ENCODE measurements around the gene GRIN3B.

Gene GRIN3B

DNA sequence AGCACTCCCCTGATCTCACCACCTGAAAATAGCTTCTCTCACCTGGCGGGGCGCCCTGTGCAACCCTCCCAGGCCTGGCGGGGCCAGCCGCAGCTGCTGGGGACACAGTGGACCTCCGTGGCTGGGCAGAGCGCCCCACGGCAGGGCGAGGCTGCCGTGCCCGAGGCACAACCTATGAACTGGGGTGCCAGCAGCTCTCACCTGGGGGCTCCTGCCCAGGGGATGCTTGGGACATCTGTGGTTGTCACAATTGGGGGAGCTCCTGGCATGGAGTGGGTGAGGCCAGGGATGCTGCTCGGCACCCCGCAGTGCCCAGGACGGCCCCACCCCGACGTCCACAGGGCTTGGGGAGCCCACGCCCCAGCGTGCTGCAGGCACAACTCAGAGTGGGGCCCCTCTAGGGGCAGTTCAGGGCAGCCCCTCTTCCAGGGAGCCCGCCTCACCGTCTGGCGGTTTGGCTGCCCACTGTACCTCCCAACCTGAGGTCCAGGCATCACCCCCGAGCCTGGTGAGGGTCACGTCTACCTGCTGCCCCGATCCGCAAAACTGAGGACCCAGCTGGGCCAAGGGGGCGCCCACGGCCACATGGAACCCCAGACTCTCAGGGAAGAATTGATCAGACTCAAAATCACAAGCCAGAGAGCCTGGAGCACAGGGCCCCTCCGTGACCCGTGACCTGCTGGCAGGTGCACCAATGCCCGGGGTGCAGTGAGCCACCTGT lies 15.0 kb downstream of the GRIN3B start:
- H3K79me2 ChIP-seq (ENCODE audit: control insufficient read depth, insufficient read depth, low read length, poor library complexity): peaks cover 41% of the 10 kb centered on the region
- no peak overlapping the region for H2AFZ ChIP-seq (ENCODE audit: insufficient read depth, low read length, poor library complexity)
- H3K9ac ChIP-seq (ENCODE audit: low read length): no peak overlapping the region
- H2BK5ac ChIP-seq (ENCODE audit: low read depth, low read length, poor library complexity): no peak overlapping the region
- H3K27ac ChIP-seq (ENCODE audit: low read depth, low read length): no peak overlapping the region
- H3K27me3 ChIP-seq (ENCODE audit: insufficient read depth, low read length): no peaks in the 10 kb centered on the region
- H3K4me3 ChIP-seq (ENCODE audit: low read depth, low read length): no peak overlapping the region
- H3K79me1 ChIP-seq (ENCODE audit: low read length): peaks cover 4% of the 10 kb centered on the region
- H4K8ac ChIP-seq (ENCODE audit: low read depth, low read length): no peak overlapping the region
- no peak for DNase-seq
- H3K18ac ChIP-seq (ENCODE audit: low read length): peak overlapping the region; percentile 29
- H2AK5ac ChIP-seq (ENCODE audit: low read length): no peak overlapping the region
- no peaks in the 10 kb centered on the region for H3K9me3 ChIP-seq (ENCODE audit: insufficient read depth, low read depth, low read length)
- H3K14ac ChIP-seq (ENCODE audit: low read length): no peak overlapping the region
- H3K4me1 ChIP-seq (ENCODE audit: control insufficient read depth in 1 of 2, insufficient read depth in 2 of 2, low read length in 2 of 2): peaks cover 28 to 39% of the 10 kb centered on the region in 2 experiments
- no peak overlapping the region for H4K91ac ChIP-seq (ENCODE audit: low read depth, low read length)
- H3K4ac ChIP-seq (ENCODE audit: low read depth, low read length): peak overlapping the region; percentile 28
- no peak overlapping the region for H2BK12ac ChIP-seq (ENCODE audit: low read length)
- H3K36me3 ChIP-seq (ENCODE audit: control insufficient read depth in 1 of 2, insufficient read depth in 2 of 2, low read length in 2 of 2): peaks cover 47 to 65% of the 10 kb centered on the region in 2 experiments
- no peak overlapping the region for H4K12ac ChIP-seq (ENCODE audit: low read depth, low read length)
- no peak overlapping the region for H3K23ac ChIP-seq (ENCODE audit: low read length)
- WGBS (ENCODE audit: extremely low coverage, insufficient coverage, insufficient read length): no CpG with 5 or more reads among the region's 29 CpGs
- H3K4me2 ChIP-seq (ENCODE audit: low read length): no peak overlapping the region
- H2BK120ac ChIP-seq (ENCODE audit: insufficient read depth, low read length, poor library complexity): no peak overlapping the region

DNA sequence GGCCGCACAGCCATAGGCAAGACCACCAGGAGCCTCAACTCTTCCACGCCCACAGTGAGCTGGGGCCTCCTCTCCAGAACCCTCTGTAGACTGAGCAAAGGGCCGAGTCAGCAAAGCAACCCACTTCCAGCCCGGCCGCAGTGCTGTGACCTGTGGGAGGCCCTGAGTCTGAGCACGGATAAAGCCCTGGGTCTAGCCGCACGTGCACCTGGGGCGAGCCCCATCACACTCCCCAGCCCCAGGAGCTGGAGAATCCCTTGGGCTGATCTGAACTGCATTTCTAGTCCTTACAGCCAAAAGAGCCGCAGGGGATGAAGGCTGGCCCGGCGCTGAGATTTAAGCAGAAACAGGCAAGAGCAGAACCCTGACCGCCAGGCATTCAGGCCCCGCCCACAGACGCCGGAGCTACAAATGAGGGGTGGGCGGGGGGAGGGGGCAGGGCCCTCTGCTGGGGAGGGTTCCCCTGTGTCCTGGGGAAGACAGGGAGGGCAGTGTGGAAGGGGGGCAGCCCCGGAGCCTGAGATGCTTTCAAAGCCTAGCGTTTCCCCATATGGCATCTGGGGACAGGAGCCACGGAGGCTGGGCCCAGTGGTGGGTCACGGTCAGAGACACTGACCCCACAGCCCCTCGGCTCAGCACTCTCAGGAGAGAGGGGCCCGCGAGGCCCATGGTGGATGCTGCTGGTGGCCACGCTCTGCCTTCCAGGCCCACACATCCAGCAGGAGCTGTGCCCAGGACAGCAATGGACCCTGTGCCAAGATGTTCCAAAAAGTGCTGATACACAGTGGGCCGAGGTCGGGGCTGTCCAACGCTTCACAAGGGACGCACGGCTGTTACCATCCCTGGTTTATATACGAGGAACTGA lies 15.8 kb downstream of the GRIN3B start:
- peak overlapping the region; percentile 27 for H2BK120ac ChIP-seq (ENCODE audit: insufficient read depth, low read length, poor library complexity)
- no peak overlapping the region for H4K8ac ChIP-seq (ENCODE audit: low read depth, low read length)
- H3K79me2 ChIP-seq (ENCODE audit: control insufficient read depth, insufficient read depth, low read length, poor library complexity): peaks cover 48% of the 10 kb centered on the region
- H4K12ac ChIP-seq (ENCODE audit: low read depth, low read length): no peak overlapping the region
- H3K4me3 ChIP-seq (ENCODE audit: low read depth, low read length): no peak overlapping the region
- H2AFZ ChIP-seq (ENCODE audit: insufficient read depth, low read length, poor library complexity): peak overlapping the region; percentile 18
- peak overlapping the region; percentile 44 for H3K4ac ChIP-seq (ENCODE audit: low read depth, low read length)
- H3K79me1 ChIP-seq (ENCODE audit: low read length): peaks cover 9% of the 10 kb centered on the region
- H2BK5ac ChIP-seq (ENCODE audit: low read depth, low read length, poor library complexity): peak overlapping the region; percentile 10
- H2BK12ac ChIP-seq (ENCODE audit: low read length): peak overlapping the region; percentile 4
- H3K23ac ChIP-seq (ENCODE audit: low read length): no peak overlapping the region
- no peak overlapping the region for H4K91ac ChIP-seq (ENCODE audit: low read depth, low read length)
- peaks cover 28 to 39% of the 10 kb centered on the region in 2 experiments for H3K4me1 ChIP-seq (ENCODE audit: control insufficient read depth in 1 of 2, insufficient read depth in 2 of 2, low read length in 2 of 2)
- H3K27me3 ChIP-seq (ENCODE audit: insufficient read depth, low read length): no peaks in the 10 kb centered on the region
- no peak overlapping the region for H3K4me2 ChIP-seq (ENCODE audit: low read length)
- no peak overlapping the region for H3K27ac ChIP-seq (ENCODE audit: low read depth, low read length)
- H3K9me3 ChIP-seq (ENCODE audit: insufficient read depth, low read depth, low read length): no peaks in the 10 kb centered on the region
- H3K9ac ChIP-seq (ENCODE audit: low read length): no peak overlapping the region
- no peak overlapping the region for H2AK5ac ChIP-seq (ENCODE audit: low read length)
- H3K36me3 ChIP-seq (ENCODE audit: control insufficient read depth in 1 of 2, insufficient read depth in 2 of 2, low read length in 2 of 2): peaks cover 39 to 57% of the 10 kb centered on the region in 2 experiments
- DNase-seq: no peak
- no peak overlapping the region for H3K14ac ChIP-seq (ENCODE audit: low read length)
- H3K18ac ChIP-seq (ENCODE audit: low read length): peak overlapping the region; percentile 0
- no CpG with 5 or more reads among the region's 31 CpGs for WGBS (ENCODE audit: extremely low coverage, insufficient coverage, insufficient read length)

DNA sequence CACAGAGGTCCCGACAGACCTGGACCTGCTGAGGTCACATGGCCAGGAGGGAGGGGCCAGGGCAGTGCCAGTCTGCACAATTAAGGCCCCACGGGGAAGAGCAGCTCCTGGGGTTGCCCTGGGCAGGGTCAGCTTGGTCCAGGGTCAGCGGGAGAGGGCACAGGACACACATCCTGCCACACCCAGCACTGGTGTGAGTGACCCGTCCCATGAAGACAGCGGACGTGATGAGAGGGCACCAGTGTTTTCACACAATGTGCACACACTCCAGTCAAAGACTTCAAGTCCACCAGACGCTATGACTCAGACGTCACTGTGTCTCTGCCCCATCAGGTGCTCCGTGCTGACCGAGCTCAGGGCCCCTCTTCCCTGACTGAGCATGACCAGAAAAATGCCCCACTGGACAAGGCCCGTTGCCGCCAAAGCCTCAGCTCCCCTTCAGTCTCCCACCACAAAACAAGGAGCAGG lies 16.5 kb downstream of the GRIN3B start:
- Histone ChIP-seq H3K36me3 (ENCODE audit: control insufficient read depth in 1 of 2, insufficient read depth in 2 of 2, low read length in 2 of 2) (peaks cover 34 to 51% of the 10 kb centered on the region in 2 experiments), H4K12ac (ENCODE audit: low read depth, low read length) (no peak overlapping the region), H3K23ac (ENCODE audit: low read length) (no peak overlapping the region)

DNA sequence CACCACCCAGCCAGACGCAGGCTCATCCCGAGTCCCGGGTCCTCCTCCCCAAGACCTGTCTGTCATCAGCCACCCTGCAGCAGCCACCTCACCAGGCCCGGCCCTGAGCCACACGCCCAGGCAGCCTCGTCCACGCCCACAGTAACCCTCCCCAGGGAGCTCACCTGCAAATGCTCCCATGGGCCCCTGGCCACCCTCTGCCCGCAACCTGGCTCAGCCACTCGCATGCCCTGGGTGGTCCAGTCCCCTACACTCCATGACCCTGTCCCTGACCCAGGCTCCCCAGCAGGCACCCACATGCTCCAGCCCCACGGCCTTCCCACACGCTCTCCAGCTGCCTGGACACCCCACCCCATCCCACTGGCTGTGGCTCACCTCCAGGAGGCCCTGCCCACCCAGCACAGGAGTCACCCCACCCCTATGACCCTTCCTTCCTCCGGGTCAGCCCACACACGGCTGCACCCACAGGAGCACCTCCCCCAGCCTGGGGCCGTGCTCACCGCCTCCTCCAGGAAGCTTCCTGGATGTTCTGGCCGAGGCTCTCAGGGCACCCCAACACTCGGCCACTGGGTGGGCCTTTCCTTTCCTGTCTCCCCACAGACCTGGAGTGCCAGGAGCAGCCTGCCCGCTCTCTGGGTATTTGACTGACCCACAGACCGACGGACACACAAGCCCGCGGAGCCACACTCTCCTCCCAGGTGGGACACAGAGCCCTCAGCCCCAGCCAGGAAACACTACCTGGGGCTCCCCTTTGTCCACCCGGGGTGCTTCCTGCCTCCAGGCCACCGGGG lies 17.1 kb downstream of the GRIN3B start:
- peaks cover 28 to 41% of the 10 kb centered on the region in 2 experiments for H3K4me1 ChIP-seq (ENCODE audit: control insufficient read depth in 1 of 2, insufficient read depth in 2 of 2, low read length in 2 of 2)
- H3K14ac ChIP-seq (ENCODE audit: low read length): peak overlapping the region; percentile 12
- H3K4me2 ChIP-seq (ENCODE audit: low read length): peak overlapping the region; percentile 14
- no peak overlapping the region for H2BK5ac ChIP-seq (ENCODE audit: low read depth, low read length, poor library complexity)
- WGBS (ENCODE audit: extremely low coverage, insufficient coverage, insufficient read length): no CpG with 5 or more reads among the region's 24 CpGs
- H3K9ac ChIP-seq (ENCODE audit: low read length): no peak overlapping the region
- H3K9me3 ChIP-seq (ENCODE audit: insufficient read depth, low read depth, low read length): no peaks in the 10 kb centered on the region
- no peak overlapping the region for H2BK120ac ChIP-seq (ENCODE audit: insufficient read depth, low read length, poor library complexity)
- peak overlapping the region; percentile 24 for H3K27ac ChIP-seq (ENCODE audit: low read depth, low read length)
- peak overlapping the region; percentile 15 for H4K12ac ChIP-seq (ENCODE audit: low read depth, low read length)
- peaks cover 9% of the 10 kb centered on the region for H3K79me1 ChIP-seq (ENCODE audit: low read length)
- H3K36me3 ChIP-seq (ENCODE audit: control insufficient read depth in 1 of 2, insufficient read depth in 2 of 2, low read length in 2 of 2): peaks cover 27 to 44% of the 10 kb centered on the region in 2 experiments
- H3K4ac ChIP-seq (ENCODE audit: low read depth, low read length): peak overlapping the region; percentile 44
- H2AFZ ChIP-seq (ENCODE audit: insufficient read depth, low read length, poor library complexity): peak overlapping the region; percentile 8
- no peak overlapping the region for H3K4me3 ChIP-seq (ENCODE audit: low read depth, low read length)
- H4K8ac ChIP-seq (ENCODE audit: low read depth, low read length): peak overlapping the region; percentile 47
- H4K91ac ChIP-seq (ENCODE audit: low read depth, low read length): peak overlapping the region; percentile 37
- H3K23ac ChIP-seq (ENCODE audit: low read length): no peak overlapping the region
- no peak for DNase-seq
- peak overlapping the region; percentile 54 for H3K18ac ChIP-seq (ENCODE audit: low read length)
- H2AK5ac ChIP-seq (ENCODE audit: low read length): peak overlapping the region; percentile 24
- H3K27me3 ChIP-seq (ENCODE audit: insufficient read depth, low read length): no peaks in the 10 kb centered on the region
- peak overlapping the region; percentile 15 for H2BK12ac ChIP-seq (ENCODE audit: low read length)
- H3K79me2 ChIP-seq (ENCODE audit: control insufficient read depth, insufficient read depth, low read length, poor library complexity): peaks cover 48% of the 10 kb centered on the region

More for the DNA sequence above, 16.5 kb downstream of the GRIN3B start:
- H3K4me3 ChIP-seq (ENCODE audit: low read depth, low read length): no peak overlapping the region
- WGBS (ENCODE audit: extremely low coverage, insufficient coverage, insufficient read length): no CpG with 5 or more reads among the region's 12 CpGs
- no peak overlapping the region for H3K9ac ChIP-seq (ENCODE audit: low read length)
- no peak overlapping the region for H3K18ac ChIP-seq (ENCODE audit: low read length)
- peaks cover 28 to 41% of the 10 kb centered on the region in 2 experiments for H3K4me1 ChIP-seq (ENCODE audit: control insufficient read depth in 1 of 2, insufficient read depth in 2 of 2, low read length in 2 of 2)
- peak overlapping the region; percentile 44 for H3K4ac ChIP-seq (ENCODE audit: low read depth, low read length)
- no peak overlapping the region for H2BK5ac ChIP-seq (ENCODE audit: low read depth, low read length, poor library complexity)
- peaks cover 9% of the 10 kb centered on the region for H3K79me1 ChIP-seq (ENCODE audit: low read length)
- no peak overlapping the region for H2BK120ac ChIP-seq (ENCODE audit: insufficient read depth, low read length, poor library complexity)
- peaks cover 48% of the 10 kb centered on the region for H3K79me2 ChIP-seq (ENCODE audit: control insufficient read depth, insufficient read depth, low read length, poor library complexity)
- H4K8ac ChIP-seq (ENCODE audit: low read depth, low read length): no peak overlapping the region
- H3K27ac ChIP-seq (ENCODE audit: low read depth, low read length): peak overlapping the region; percentile 24
- no peak overlapping the region for H2AFZ ChIP-seq (ENCODE audit: insufficient read depth, low read length, poor library complexity)
- H3K4me2 ChIP-seq (ENCODE audit: low read length): no peak overlapping the region
- peak overlapping the region; percentile 15 for H2BK12ac ChIP-seq (ENCODE audit: low read length)
- DNase-seq: no peak
- no peaks in the 10 kb centered on the region for H3K9me3 ChIP-seq (ENCODE audit: insufficient read depth, low read depth, low read length)
- H4K91ac ChIP-seq (ENCODE audit: low read depth, low read length): peak overlapping the region; percentile 37
- H2AK5ac ChIP-seq (ENCODE audit: low read length): no peak overlapping the region
- no peak overlapping the region for H3K14ac ChIP-seq (ENCODE audit: low read length)
- H3K27me3 ChIP-seq (ENCODE audit: insufficient read depth, low read length): no peaks in the 10 kb centered on the region

All from trophoblast cell (in vitro differentiated cells and primary cell).